Left lung (tissue), 10 donors: ENCODE data around the gene VPS36. TPM values are rescaled to one million over a fixed set of nuclear protein-coding genes. Genes with fewer than 3 reads are reported as not detected.

ENCODE experiments used
- ATAC-seq: fragments of 200-7000 bp; cut with Tn5 transposase; one replicate; pipeline ENCODE4 v1.9.1; 2020; ENCODE audit warnings: moderate library complexity
- DNase-seq, 4 donors: peaks; one replicate each; pipeline ENCODE4 v3.0.0-alpha.2; 2013 to 2020
- H3K27ac ChIP-seq, 2 donors: fragments of 200-600 bp; sonication (generic) in 1 of 2; one replicate each; pipeline versions ENCODE4 v1.5.0 to v1.8.0; 2020 to 2021
- H3K27me3 ChIP-seq, 2 donors: fragments of 200-600 bp; sonication (generic) in 1 of 2; one replicate each; pipeline versions ENCODE4 v1.5.0 to v1.8.0; 2020 to 2021
- H3K36me3 ChIP-seq, 2 donors: fragments of 200-600 bp; sonication (generic) in 1 of 2; one replicate each; pipeline versions ENCODE4 v1.5.0 to v1.8.0; 2020 to 2021
- H3K4me1 ChIP-seq, 2 donors: fragments of 200-600 bp; one replicate each; pipeline ENCODE4 v1.8.0; 2021
- H3K4me3 ChIP-seq, 2 donors: fragments of 200-600 bp; sonication (generic) in 1 of 2; one replicate each; pipeline versions ENCODE4 v1.5.0 to v1.8.0; 2020 to 2021; ENCODE audit warnings: mild to moderate bottlenecking in 1 of 2
- H3K9me3 ChIP-seq, 2 donors: fragments of 200-600 bp; sonication (generic) in 1 of 2; one replicate each; pipeline versions ENCODE4 v1.5.0 to v1.8.0; 2020 to 2021
- intact Hi-C, 2 donors: fragments of 100-400 bp; cut with DNase I; formaldehyde crosslinking; loops; one replicate each; pipeline versions ENCODE4 v1.11.2 to v1.14.2; 2022
- polyA plus RNA-seq, 6 donors: library from polyadenylated mRNA; unstranded; fragments of 120-200 nt; gene quantifications; one replicate each; pipeline ENCODE4 v1.2.1, GENCODE V29; 2013; ENCODE audit not compliant: insufficient read length in 6 of 6
- total RNA-seq, 2 donors: library from RNA; stranded (reverse); fragmentation: NEBNext Ultra II Directional; extraction: Animal tissue kit (Norgen Biotek cat#: 25700); gene quantifications; one replicate each; pipeline ENCODE4 v1.2.1, GENCODE V29; 2021
- TF ChIP-seq, protein P1 (sequence below), 2 donors: fragments of 200-600 bp; sonication (generic) in 1 of 2; IDR thresholded peaks; one replicate each; pipeline versions ENCODE4 v1.5.0 to v1.8.0; 2021; ENCODE audit warnings: antibody characterized with exemption in 2 of 2
- donor health status: DM: no; HTN: yes; CAD: no.
- donor health status: DM: no; HTN: no; CAD: no.

VPS36 gene
- total and polyA plus RNA-seq, 8 donors: 41.5 to 85.2 (median 67.8) TPM

DNA sequence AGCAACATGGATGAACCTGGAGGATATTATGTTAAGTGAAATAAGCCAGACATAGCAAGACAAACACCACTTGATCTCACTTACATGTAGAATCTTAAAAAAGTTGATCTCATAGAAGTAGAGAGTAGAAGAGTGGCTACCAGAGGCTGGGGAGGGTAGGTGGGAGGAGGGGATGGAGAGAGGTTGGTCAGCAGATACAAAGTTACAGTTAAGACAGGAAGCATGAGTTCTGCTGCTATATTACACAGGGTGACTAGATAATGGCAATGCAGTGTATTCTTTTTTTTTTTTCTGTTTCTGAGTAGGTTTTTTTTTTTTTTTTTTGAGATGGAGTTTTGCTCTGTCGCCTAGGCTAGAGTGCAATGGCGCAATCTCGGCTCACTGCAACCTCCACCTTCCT lies 29.2 kb downstream of the VPS36 start:
- ATAC-seq: no peak
- TF ChIP-seq, protein P1, sequence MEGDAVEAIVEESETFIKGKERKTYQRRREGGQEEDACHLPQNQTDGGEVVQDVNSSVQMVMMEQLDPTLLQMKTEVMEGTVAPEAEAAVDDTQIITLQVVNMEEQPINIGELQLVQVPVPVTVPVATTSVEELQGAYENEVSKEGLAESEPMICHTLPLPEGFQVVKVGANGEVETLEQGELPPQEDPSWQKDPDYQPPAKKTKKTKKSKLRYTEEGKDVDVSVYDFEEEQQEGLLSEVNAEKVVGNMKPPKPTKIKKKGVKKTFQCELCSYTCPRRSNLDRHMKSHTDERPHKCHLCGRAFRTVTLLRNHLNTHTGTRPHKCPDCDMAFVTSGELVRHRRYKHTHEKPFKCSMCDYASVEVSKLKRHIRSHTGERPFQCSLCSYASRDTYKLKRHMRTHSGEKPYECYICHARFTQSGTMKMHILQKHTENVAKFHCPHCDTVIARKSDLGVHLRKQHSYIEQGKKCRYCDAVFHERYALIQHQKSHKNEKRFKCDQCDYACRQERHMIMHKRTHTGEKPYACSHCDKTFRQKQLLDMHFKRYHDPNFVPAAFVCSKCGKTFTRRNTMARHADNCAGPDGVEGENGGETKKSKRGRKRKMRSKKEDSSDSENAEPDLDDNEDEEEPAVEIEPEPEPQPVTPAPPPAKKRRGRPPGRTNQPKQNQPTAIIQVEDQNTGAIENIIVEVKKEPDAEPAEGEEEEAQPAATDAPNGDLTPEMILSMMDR (IDR thresholded peaks at IDR 0.05): no peak
- no peak overlapping the region for H3K27ac ChIP-seq
- no peaks in the 10 kb centered on the region for H3K9me3 ChIP-seq
- no peaks in the 10 kb centered on the region for H3K4me1 ChIP-seq
- H3K27me3 ChIP-seq: no peaks in the 10 kb centered on the region
- intact Hi-C loops: no loop called here
- peaks cover 0 to 93% of the 10 kb centered on the region in 2 donors for H3K36me3 ChIP-seq
- H3K4me3 ChIP-seq: no peak overlapping the region
- DNase-seq: no peak

DNA sequence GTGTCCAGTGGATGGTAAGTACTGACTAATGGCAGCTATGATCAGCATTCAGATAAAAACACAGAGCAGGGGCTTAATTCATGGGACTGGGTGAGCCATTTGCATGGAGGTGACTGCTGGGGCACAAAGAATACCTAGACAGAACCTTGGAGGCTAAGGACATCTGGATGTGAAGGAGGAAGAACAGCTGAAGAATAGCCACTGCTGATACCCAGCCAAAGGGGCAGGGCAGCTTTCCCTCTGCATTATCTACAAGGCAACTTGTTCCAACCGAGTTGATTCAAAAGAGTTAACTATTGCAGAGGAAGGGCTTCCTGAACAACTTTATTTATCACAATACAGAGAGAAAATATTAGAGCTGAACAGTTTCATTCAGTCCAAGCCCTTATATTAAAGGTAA lies 31.4 kb downstream of the VPS36 start:
- Histone ChIP-seq H3K4me3 (no peak overlapping the region), H3K27ac (no peak overlapping the region), H3K36me3 (peaks cover 0 to 93% of the 10 kb centered on the region in 2 donors), H3K9me3 (no peaks in the 10 kb centered on the region), H3K4me1 (no peaks in the 10 kb centered on the region), H3K27me3 (no peaks in the 10 kb centered on the region)
- TF ChIP-seq, protein P1 (IDR thresholded peaks at IDR 0.05): no peak
- no peak for DNase-seq
- ATAC-seq: no peak
- intact Hi-C loops: no loop called here

DNA sequence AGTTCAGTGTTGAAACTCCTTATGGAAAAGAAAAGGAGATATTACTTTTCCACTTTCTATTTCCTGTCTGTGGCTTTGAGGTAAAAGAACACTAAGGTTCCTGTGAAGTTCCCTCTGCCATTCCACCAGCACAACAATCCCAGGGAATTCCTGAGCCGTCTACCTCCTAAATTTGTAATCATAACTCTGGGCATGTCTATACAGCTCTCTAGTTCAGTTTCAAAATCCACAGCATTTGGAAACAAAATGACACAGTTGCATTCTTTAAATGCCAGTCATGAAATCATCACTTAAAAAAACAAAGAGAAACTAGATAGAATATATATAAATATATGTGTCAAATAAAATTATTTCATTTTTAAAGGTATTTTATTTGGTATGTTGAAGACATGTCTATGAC lies 35.5 kb downstream of the VPS36 start:
- no peak overlapping the region for H3K27ac ChIP-seq
- no peaks in the 10 kb centered on the region for H3K27me3 ChIP-seq
- ATAC-seq: no peak
- intact Hi-C loops: no loop called here
- no peaks in the 10 kb centered on the region for H3K4me1 ChIP-seq
- TF ChIP-seq, protein P1 (IDR thresholded peaks at IDR 0.05): no peak
- H3K9me3 ChIP-seq: no peaks in the 10 kb centered on the region
- H3K4me3 ChIP-seq: no peak overlapping the region
- no peak for DNase-seq
- H3K36me3 ChIP-seq: peaks cover 0 to 76% of the 10 kb centered on the region in 2 donors

DNA sequence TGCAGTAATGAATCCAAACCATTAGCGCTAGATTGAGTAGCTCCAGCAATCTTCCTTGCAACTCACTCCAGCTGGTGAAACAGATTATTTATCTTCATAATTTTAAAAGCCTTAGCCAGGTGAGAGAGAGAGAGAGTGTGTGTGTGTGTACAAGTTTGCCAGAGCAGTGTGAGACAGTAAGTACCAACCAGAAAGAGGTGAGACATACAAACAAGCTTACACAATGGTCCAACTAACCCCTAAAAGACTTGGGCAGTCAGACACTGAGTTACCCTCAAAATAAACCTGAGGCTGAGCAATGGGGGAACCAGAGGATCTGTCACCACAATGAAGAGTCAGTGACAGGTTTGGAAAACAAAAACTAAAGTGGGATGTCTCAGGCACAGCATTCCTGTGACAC lies 36.4 kb downstream of the VPS36 start:
- DNase-seq (no peak), ATAC-seq (no peak)
- no peak overlapping the region for H3K4me3 ChIP-seq
- intact Hi-C loops: no loop called here
- no peaks in the 10 kb centered on the region for H3K27me3 ChIP-seq
- peaks cover 0 to 71% of the 10 kb centered on the region in 2 donors for H3K36me3 ChIP-seq
- H3K9me3 ChIP-seq: no peaks in the 10 kb centered on the region
- no peak overlapping the region for H3K27ac ChIP-seq
- TF ChIP-seq, protein P1 (IDR thresholded peaks at IDR 0.05): no peak
- no peaks in the 10 kb centered on the region for H3K4me1 ChIP-seq

DNA sequence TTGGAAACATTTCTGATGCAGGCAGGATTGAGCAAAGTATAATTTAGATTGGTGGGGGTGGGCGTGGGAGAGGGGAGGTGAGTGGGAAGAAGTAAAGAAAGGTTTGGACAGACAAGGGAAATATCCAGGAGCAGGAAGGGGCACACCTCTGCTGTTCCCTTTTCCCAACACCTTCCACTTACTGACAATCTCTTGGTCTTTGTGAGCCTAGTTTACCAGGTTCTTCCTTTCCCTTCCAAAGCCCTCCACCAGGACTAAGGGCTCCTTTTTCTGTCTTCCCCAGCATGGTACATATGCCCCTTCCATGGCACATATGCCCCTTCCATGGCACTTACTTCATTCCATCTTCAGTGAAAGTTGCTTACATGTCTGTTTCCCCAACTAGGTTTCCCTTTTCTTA lies 38.3 kb downstream of the VPS36 start:
- Histone ChIP-seq H3K9me3 (no peaks in the 10 kb centered on the region), H3K4me1 (no peaks in the 10 kb centered on the region), H3K27ac (no peak overlapping the region), H3K36me3 (peaks cover 0 to 52% of the 10 kb centered on the region in 2 donors), H3K27me3 (no peaks in the 10 kb centered on the region), H3K4me3 (no peak overlapping the region)
- DNase-seq (no peak), ATAC-seq (no peak)
- TF ChIP-seq, protein P1 (IDR thresholded peaks at IDR 0.05): no peak
- intact Hi-C loops: no loop called here
